Heart left ventricle (tissue), 16 donors: Measurements from ENCODE around the gene IGSF9. TPM values are rescaled to one million over a fixed set of nuclear protein-coding genes. Genes with fewer than 3 reads are reported as not detected.

Experiments used
- ATAC-seq, 4 donors: fragments of 200-7000 bp; cut with Tn5 transposase; one replicate each; pipeline ENCODE4 v1.9.1; 2020 to 2022; ENCODE audit warnings: moderate library complexity in 4 of 4, mild to moderate bottlenecking in 3 of 4, moderate number of reproducible peaks in 1 of 4
- DNase-seq, 5 donors: peaks; one replicate each; pipeline ENCODE4 v3.0.0-alpha.2; 2020
- H3K27ac ChIP-seq, 12 donors: fragments of 200-600 bp; sonication (generic) in 4 of 12; one replicate each; pipeline versions ENCODE4 v1.5.0 to v1.8.0; 2016 to 2022; ENCODE audit warnings: mild to moderate bottlenecking in 2 of 12
- H3K27me3 ChIP-seq, 9 donors: fragments of 200-600 bp; sonication (generic) in 2 of 9; one replicate each; pipeline versions ENCODE4 v1.5.1 to v1.8.0; 2016 to 2022; ENCODE audit warnings: mild to moderate bottlenecking in 3 of 9
- H3K36me3 ChIP-seq, 9 donors: fragments of 200-600 bp; sonication (generic) in 2 of 9; one replicate each; pipeline versions ENCODE4 v1.5.0 to v1.8.0; 2018 to 2022; ENCODE audit warnings: mild to moderate bottlenecking in 2 of 9
- H3K4me1 ChIP-seq, 12 donors: fragments of 200-600 bp; sonication (generic) in 4 of 12; one replicate each; pipeline versions ENCODE4 v1.5.0 to v1.8.0; 2016 to 2022; ENCODE audit warnings: mild to moderate bottlenecking in 3 of 12
- H3K4me3 ChIP-seq, 12 donors: fragments of 200-600 bp; sonication (generic) in 4 of 12; one replicate each; pipeline versions ENCODE4 v1.5.0 to v1.8.0; 2017 to 2022; ENCODE audit warnings: mild to moderate bottlenecking in 9 of 12, moderate library complexity in 4 of 12
- H3K9me3 ChIP-seq, 12 donors: fragments of 200-600 bp; sonication (generic) in 4 of 12; one replicate each; pipeline versions ENCODE4 v1.5.0 to v1.8.0; 2016 to 2022; ENCODE audit warnings: mild to moderate bottlenecking in 1 of 12
- CTCF ChIP-seq, 12 donors: fragments of 200-600 bp; sonication (generic) in 4 of 12; IDR thresholded peaks; one replicate each; pipeline versions ENCODE4 v1.5.0 to v1.8.0; 2018 to 2022; ENCODE audit warnings: antibody characterized with exemption in 12 of 12, mild to moderate bottlenecking in 5 of 12
- POLR2A ChIP-seq, 2 donors: fragments of 450-650 bp; IDR thresholded peaks; one replicate each; pipeline ENCODE4 v1.6.1; 2017; ENCODE audit warnings: antibody characterized with exemption in 2 of 2, mild to moderate bottlenecking in 2 of 2, moderate library complexity in 2 of 2
- WGBS, 4 donors: extraction: QIAGEN DNeasy Blood & Tissue Kit in 2 of 4; methylation state at CpG; one replicate each; pipeline versions ENCODE4 v1.1.5 to v1.1.7; 2013 to 2018; 5-methylcytosine and 5-hydroxymethylcytosine counted together
- intact Hi-C, 10 donors: fragments of 100-400 bp; cut with DNase I; formaldehyde crosslinking; loops; one replicate each; pipeline versions ENCODE4 v1.11.1 to v1.14.2; 2022
- polyA plus RNA-seq, 2 donors: library from polyadenylated mRNA; stranded (reverse); fragments of 200-250 nt; gene quantifications; one replicate each; pipeline ENCODE4 v1.2.3, GENCODE V29; 2013
- total RNA-seq, 9 donors: library from RNA; depleted of rRNA in 2 of 9; stranded (reverse); fragments of >200 nt in 2 of 9; fragmentation: NEBNext Ultra II Directional in 3 of 9; extraction: Animal tissue kit (Norgen Biotek cat#: 25700) in 3 of 9; gene quantifications; one replicate each; pipeline versions ENCODE4 v1.1.0 to v1.2.4, GENCODE V29; 2016 to 2023
- donor health status: ischemic (EF 13 %, LVEDD 7.1; RV severe dilation, severe dysfunction).
- donor health status: healthy with polysubstance abuse.
- donor health status: DM: no; HTN: yes; CAD: no.
- donor health status: DM: no; HTN: no; CAD: no.
- donor health status: ischemic (EF 25% LVEDD 6.9; RV normal size, moderate dysfunction).
- donor health status: ischemic (EF 25% LVEDD 5.7; RV mildly dilated, moderate dysfunction).
- donor health status: healthy.
- donor health status: DM: yes; HTN: yes; CAD: no.
- donor health status: ischemic (EF 35%, LVEDD 5.7; RV mildly dilated, moderate dysfunction).
- donor health status: nonischemic (EF 11% LVEDD 7.7; RV severe dilation, severe dysfunction).
- donor health status: DM: yes; HTN: yes; CAD: no.
- donor health status: PGD.
- donor health status: ischemic (EF 29% LVEDD 5.4; RV normal size, mild dysfunction).
- donor health status: nonischemic (EF 23%, LVEDD 6.1; RV moderate dilation, normal function).

The IGSF9 gene
- total and polyA plus RNA-seq, 11 donors: 0.06 to 4.8 (median 0.12) TPM; not detected in 6

GRCh38 chr1:159949981-159950381 is 4.6 kb upstream of the IGSF9 start:
- H3K27ac ChIP-seq: no peak overlapping the region
- H3K4me3 ChIP-seq: no peak overlapping the region
- H3K4me1 ChIP-seq: peaks cover 0 to 17% (median 9%) of the 10 kb centered on the region in 12 donors
- no peak for TF ChIP-seq POLR2A (IDR thresholded peaks at IDR 0.05)
- TF ChIP-seq CTCF (IDR thresholded peaks at IDR 0.05): no peak
- no peaks in the 10 kb centered on the region for H3K9me3 ChIP-seq
- H3K27me3 ChIP-seq: peaks cover 0 to 17% (median 0%) of the 10 kb centered on the region in 9 donors
- intact Hi-C loops: loop anchor here in 7 of 10 donors (5.0 to 10.0 kb wide), 3 partner anchors 145 to 153 kb away; partner anchors contain the start of gene FCRL6 (in 2 of the 7)
- WGBS, 4 donors: 90 to 95% (median 92%) methylated on average over 4 of the region's 4 CpGs
- no peak for ATAC-seq
- no peaks in the 10 kb centered on the region for H3K36me3 ChIP-seq
- no peak for DNase-seq

DNA sequence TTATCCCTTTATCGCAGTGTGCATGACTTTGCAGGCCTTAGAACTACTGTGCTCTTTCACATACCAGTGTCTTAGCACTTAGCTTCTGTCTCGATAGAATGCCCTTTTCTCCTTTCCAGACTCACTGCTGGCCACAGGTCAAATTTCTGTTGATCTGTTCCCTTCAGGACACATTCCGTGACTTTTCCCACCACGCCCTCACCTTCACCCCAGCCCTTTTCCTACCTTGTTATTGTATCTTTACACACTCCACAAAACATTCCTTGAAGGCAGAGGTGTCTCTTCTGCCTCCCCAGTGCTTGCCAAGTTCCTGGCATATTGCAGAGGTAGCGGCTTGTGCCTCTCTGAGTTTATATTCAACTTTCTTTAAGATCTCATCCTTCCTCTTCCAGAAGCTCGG is 3.7 kb upstream of the IGSF9 start:
- WGBS, 4 donors: 69 to 82% (median 74%) methylated on average over 6 of the region's 6 CpGs

DNA sequence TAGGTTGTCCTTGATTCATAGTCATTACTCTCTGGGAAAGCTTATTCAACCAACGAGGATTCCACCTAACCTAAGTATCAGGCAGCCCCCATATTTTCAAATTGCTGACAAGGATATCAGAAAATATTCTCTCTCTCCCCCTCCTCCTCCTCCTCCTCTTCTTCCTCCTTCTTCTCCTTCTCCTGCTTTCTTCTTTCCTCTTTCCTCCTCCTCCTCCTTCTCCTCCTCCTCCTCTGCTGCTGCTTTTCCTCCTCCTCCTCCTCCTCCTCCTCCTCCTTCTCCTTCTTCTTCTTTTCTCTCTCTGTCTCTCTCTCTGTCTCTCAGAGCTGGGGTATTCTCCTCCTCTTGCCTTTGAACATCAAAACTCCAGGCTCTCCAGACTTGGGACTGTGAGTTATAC is 2.5 kb upstream of the IGSF9 start:
- Histone ChIP-seq H3K36me3 (no peaks in the 10 kb centered on the region), H3K4me1 (peaks cover 0 to 16% (median 10%) of the 10 kb centered on the region in 12 donors), H3K27ac (no peak overlapping the region), H3K4me3 (no peak overlapping the region), H3K27me3 (peaks cover 0 to 26% (median 0%) of the 10 kb centered on the region in 9 donors), H3K9me3 (no peaks in the 10 kb centered on the region)
- ATAC-seq (no peak), DNase-seq (no peak)
- 68 to 77% (median 73%) methylated on average over 1 of the region's 1 CpG for WGBS, 4 donors
- no peak for TF ChIP-seq CTCF (IDR thresholded peaks at IDR 0.05)
- no peak for TF ChIP-seq POLR2A (IDR thresholded peaks at IDR 0.05)
- intact Hi-C loops: loop anchor here in 8 of 10 donors (2.0 to 10.0 kb wide), 4 partner anchors 143 to 151 kb away; partner anchors contain the start of gene FCRL6 (in 2 of the 8)

More for the DNA sequence above, 3.7 kb upstream of the IGSF9 start:
- Histone ChIP-seq H3K27me3 (peaks cover 0 to 26% (median 0%) of the 10 kb centered on the region in 9 donors), H3K9me3 (no peaks in the 10 kb centered on the region), H3K4me1 (peaks cover 0 to 17% (median 10%) of the 10 kb centered on the region in 12 donors), H3K4me3 (no peak overlapping the region), H3K27ac (no peak overlapping the region), H3K36me3 (no peaks in the 10 kb centered on the region)
- DNase-seq: no peak
- intact Hi-C loops: loop anchor here in 7 of 10 donors (5.0 to 10.0 kb wide), 3 partner anchors 144 to 152 kb away; partner anchors contain the start of gene FCRL6 (in 2 of the 7)
- no peak for TF ChIP-seq CTCF (IDR thresholded peaks at IDR 0.05)
- no peak for TF ChIP-seq POLR2A (IDR thresholded peaks at IDR 0.05)
- ATAC-seq: no peak

DNA sequence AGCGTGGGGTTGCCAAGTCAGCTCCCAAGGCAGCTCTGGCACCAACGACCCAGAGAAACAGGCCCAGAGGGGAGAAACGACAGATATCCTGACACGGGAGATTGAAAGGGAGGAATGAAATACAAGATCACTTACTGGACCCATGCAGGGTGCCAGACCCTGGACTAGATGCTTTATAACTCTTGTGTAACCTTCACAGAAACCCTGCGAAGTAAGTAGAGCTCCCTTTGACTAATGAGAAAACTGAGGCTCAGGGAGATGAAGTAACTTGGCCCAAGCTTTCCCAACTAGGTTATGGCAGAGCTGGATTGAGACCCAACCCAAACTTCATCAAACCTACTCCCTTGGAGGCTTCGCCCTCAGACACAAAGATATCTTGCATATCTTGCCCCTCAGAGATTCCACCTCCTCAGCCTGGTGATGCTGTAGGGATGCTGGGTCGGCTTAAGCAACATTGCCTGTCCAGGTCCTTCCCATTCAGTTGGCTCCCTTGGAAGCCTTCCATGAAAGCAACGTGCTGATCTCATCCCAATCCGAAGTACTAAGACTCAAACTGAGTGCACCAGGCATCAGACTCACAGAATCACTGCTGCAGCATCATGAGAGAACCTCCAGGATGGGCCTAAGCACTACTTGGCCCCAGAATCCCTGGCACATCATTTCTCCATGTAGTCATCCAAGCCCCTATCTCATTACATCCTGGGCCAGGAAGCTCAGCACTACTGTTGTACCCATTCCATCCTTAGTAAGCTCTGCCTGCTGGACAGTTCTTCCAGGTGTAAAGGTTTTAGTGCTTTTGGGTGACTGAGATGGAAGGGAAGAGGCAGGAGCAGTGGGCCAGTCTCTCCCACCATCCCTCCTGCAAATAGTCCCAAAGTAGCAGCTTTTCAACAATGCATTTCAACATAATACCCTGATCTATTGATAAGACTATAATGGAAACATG is 1.1 kb upstream of the IGSF9 start:
- TF ChIP-seq POLR2A (IDR thresholded peaks at IDR 0.05) (no peak), CTCF (IDR thresholded peaks at IDR 0.05) (no peak)
- WGBS, 4 donors: 48 to 54% (median 51%) methylated on average over 9 of the region's 9 CpGs
- DNase-seq (no peak), ATAC-seq (no peak)
- H3K27ac ChIP-seq: no peak overlapping the region
- intact Hi-C loops: loop anchor here in 8 of 10 donors (2.0 to 10.0 kb wide), 4 partner anchors 142 to 149 kb away; partner anchors contain the start of gene FCRL6 (in 2 of the 8)
- no peaks in the 10 kb centered on the region for H3K9me3 ChIP-seq
- H3K4me1 ChIP-seq: peaks cover 0 to 16% (median 10%) of the 10 kb centered on the region in 12 donors
- H3K36me3 ChIP-seq: no peaks in the 10 kb centered on the region
- H3K4me3 ChIP-seq: peak overlapping the region in 9 of 12 donors; percentile 15 to 58 (median 46)
- H3K27me3 ChIP-seq: peaks cover 0 to 23% (median 0%) of the 10 kb centered on the region in 9 donors
